WTC11 (cell line): ENCODE data around the gene ZMYND11. TPM values are rescaled to one million over a fixed set of nuclear protein-coding genes. Genes with fewer than 3 reads are reported as not detected.

Experiments
- ATAC-seq: fragments of 200-7000 bp; cut with Tn5 transposase; 2 replicates; pipeline ENCODE4 v1.10.0; 2021; ENCODE audit warnings: mild to moderate bottlenecking, moderate library complexity
- CTCF ChIA-PET: fragments of 300-600 bp; sonication (Branson Sonifier 250); formaldehyde crosslinking; loops from one replicate; lab custom pipeline; 2021; ENCODE audit warnings: antibody characterized with exemption; lab: Charles Lee
- POLR2A ChIA-PET: fragments of 350-600 bp; sonication (Branson Sonifier 250); formaldehyde crosslinking; loops from one replicate; lab custom pipeline; 2021; ENCODE audit warnings: antibody characterized with exemption; lab: Charles Lee
- DNase-seq: peaks from one replicate; pipeline ENCODE4 v3.0.0; 2021; ENCODE audit warnings: low spot score
- H3K27ac Mint-ChIP-seq: 2 replicates; pipeline ENCODE4 v1.8.0; 2021; ENCODE audit warnings: mixed read lengths
- H3K27me3 Mint-ChIP-seq: 2 replicates; pipeline ENCODE4 v1.8.0; 2021; ENCODE audit warnings: low read depth, mild to moderate bottlenecking, moderate library complexity, mixed read lengths
- H3K36me3 Mint-ChIP-seq: 2 replicates; pipeline ENCODE4 v1.8.0; 2021; ENCODE audit warnings: mixed read lengths
- H3K4me1 Mint-ChIP-seq: 2 replicates; pipeline ENCODE4 v1.8.0; 2022; ENCODE audit warnings: mixed read lengths
- H3K4me3 Mint-ChIP-seq: 2 replicates; pipeline ENCODE4 v1.8.0; 2021; ENCODE audit warnings: mild to moderate bottlenecking, moderate library complexity, mixed read lengths
- H3K9me3 Mint-ChIP-seq: 2 replicates; pipeline ENCODE4 v1.8.0; 2021; ENCODE audit warnings: mixed read lengths
- ATF1 ChIP-seq: sonication (generic); formaldehyde crosslinking; IDR thresholded peaks from 2 replicates; pipeline ENCODE4 v1.8.1; 2023; ENCODE audit warnings: mild to moderate bottlenecking, moderate library complexity, missing genetic modification reagents
- CBFB ChIP-seq: sonication (generic); formaldehyde crosslinking; IDR thresholded peaks from 2 replicates; pipeline ENCODE4 v1.8.1; 2022; ENCODE audit warnings: mild to moderate bottlenecking, low read depth, missing genetic modification reagents
- ELF4 ChIP-seq: sonication (generic); formaldehyde crosslinking; IDR thresholded peaks from 2 replicates; pipeline ENCODE4 v1.8.1; 2022; ENCODE audit warnings: low read depth, mild to moderate bottlenecking, moderate library complexity, missing genetic modification reagents
- EMX1 ChIP-seq: fragments of 250-450 bp; sonication (Bioruptor Pico); IDR thresholded peaks from 2 replicates; pipeline ENCODE4 v1.8.0; 2021; ENCODE audit warnings: mild to moderate bottlenecking
- ESRRA ChIP-seq: sonication (generic); formaldehyde crosslinking; IDR thresholded peaks from 2 replicates; pipeline ENCODE4 v1.8.1; 2022; ENCODE audit warnings: mild to moderate bottlenecking, missing genetic modification reagents, borderline replicate concordance
- FOXK1 ChIP-seq: sonication (generic); formaldehyde crosslinking; IDR thresholded peaks from 2 replicates; pipeline ENCODE4 v1.8.0; 2022; ENCODE audit warnings: mild to moderate bottlenecking, moderate library complexity, missing genetic modification reagents
- HMGA2 ChIP-seq: fragments of 250-450 bp; sonication (Bioruptor Pico); IDR thresholded peaks from 2 replicates; pipeline ENCODE4 v1.4.0; 2021; ENCODE audit warnings: mild to moderate bottlenecking, moderate library complexity
- NFATC4 ChIP-seq: fragments of 250-450 bp; sonication (Bioruptor Pico); IDR thresholded peaks from 2 replicates; pipeline ENCODE4 v1.9.0; 2021; ENCODE audit warnings: mild to moderate bottlenecking
- NFE2L1 ChIP-seq: sonication (generic); formaldehyde crosslinking; IDR thresholded peaks from 2 replicates; pipeline ENCODE4 v1.8.1; 2023; ENCODE audit warnings: missing genetic modification reagents
- NR3C1 ChIP-seq: sonication (generic); formaldehyde crosslinking; conservative IDR thresholded peaks from 2 replicates; pipeline ENCODE4 v1.8.1; 2023; ENCODE audit warnings: low read depth, mild to moderate bottlenecking, missing genetic modification reagents
- PRRX2 ChIP-seq: fragments of 250-450 bp; sonication (Bioruptor Pico); IDR thresholded peaks from 2 replicates; pipeline ENCODE4 v1.8.0; 2021; ENCODE audit warnings: mild to moderate bottlenecking
- SMAD3 ChIP-seq: sonication (generic); formaldehyde crosslinking; IDR thresholded peaks from 2 replicates; pipeline ENCODE4 v1.8.0; 2022; ENCODE audit warnings: missing genetic modification reagents, mild to moderate bottlenecking, borderline replicate concordance
- SP1 ChIP-seq: sonication (generic); formaldehyde crosslinking; conservative IDR thresholded peaks from 2 replicates; pipeline ENCODE4 v1.8.1; 2022; ENCODE audit warnings: missing genetic modification reagents
- TP53 ChIP-seq: sonication (generic); formaldehyde crosslinking; IDR thresholded peaks from 2 replicates; pipeline ENCODE4 v1.8.1; 2023; ENCODE audit warnings: mild to moderate bottlenecking, missing genetic modification reagents
- ZNF232 ChIP-seq: sonication (generic); formaldehyde crosslinking; IDR thresholded peaks from 2 replicates; pipeline ENCODE4 v1.8.0; 2022; ENCODE audit warnings: mild to moderate bottlenecking, missing genetic modification reagents
- ZNF263 ChIP-seq: sonication (generic); formaldehyde crosslinking; IDR thresholded peaks from 2 replicates; pipeline ENCODE4 v1.8.1; 2022; ENCODE audit warnings: low read depth, mild to moderate bottlenecking, moderate library complexity, missing genetic modification reagents
- ZNF317 ChIP-seq: sonication (generic); formaldehyde crosslinking; IDR thresholded peaks from 2 replicates; pipeline ENCODE4 v1.8.1; 2023; ENCODE audit warnings: low read depth, mild to moderate bottlenecking, moderate library complexity, missing genetic modification reagents, borderline replicate concordance
- ZNF416 ChIP-seq: fragments of 250-450 bp; sonication (Bioruptor Pico); IDR thresholded peaks from 2 replicates; pipeline ENCODE4 v1.9.0; 2021; ENCODE audit warnings: mild to moderate bottlenecking, inconsistent platforms
- ZNF423 ChIP-seq: fragments of 250-450 bp; sonication (Bioruptor Pico); IDR thresholded peaks from 2 replicates; pipeline ENCODE4 v2.1.2; 2022; ENCODE audit warnings: mild to moderate bottlenecking, moderate library complexity
- total RNA-seq: library from RNA; stranded (reverse); gene quantifications from 3 replicates; pipeline ENCODE4 v1.2.3, GENCODE V29; 2021
- TF ChIP-seq, protein P1 (sequence below): sonication (generic); formaldehyde crosslinking; IDR thresholded peaks from 2 replicates; pipeline ENCODE4 v1.8.1; 2023; ENCODE audit warnings: mild to moderate bottlenecking, missing genetic modification reagents
- TF ChIP-seq, protein P2 (sequence below): sonication (generic); formaldehyde crosslinking; IDR thresholded peaks from 2 replicates; pipeline ENCODE4 v1.8.1; 2022; ENCODE audit warnings: low read depth, mild to moderate bottlenecking, moderate library complexity, missing genetic modification reagents, borderline replicate concordance
- TF ChIP-seq, protein P3 (sequence below): sonication (generic); formaldehyde crosslinking; IDR thresholded peaks from 2 replicates; pipeline ENCODE4 v1.8.1; 2022; ENCODE audit warnings: missing genetic modification reagents, borderline replicate concordance
- TF ChIP-seq, protein P4 (sequence below): sonication (generic); formaldehyde crosslinking; IDR thresholded peaks from 2 replicates; pipeline ENCODE4 v1.8.0; 2023; ENCODE audit warnings: mild to moderate bottlenecking, missing genetic modification reagents
- TF ChIP-seq, protein P5 (sequence below): fragments of 200-600 bp; IDR thresholded peaks from 2 replicates; pipeline ENCODE4 v1.8.0; 2022; ENCODE audit warnings: antibody characterized with exemption

Gene ZMYND11
- total RNA-seq, 1 experiment from 2014 or later, result 22.3 TPM

DNA sequence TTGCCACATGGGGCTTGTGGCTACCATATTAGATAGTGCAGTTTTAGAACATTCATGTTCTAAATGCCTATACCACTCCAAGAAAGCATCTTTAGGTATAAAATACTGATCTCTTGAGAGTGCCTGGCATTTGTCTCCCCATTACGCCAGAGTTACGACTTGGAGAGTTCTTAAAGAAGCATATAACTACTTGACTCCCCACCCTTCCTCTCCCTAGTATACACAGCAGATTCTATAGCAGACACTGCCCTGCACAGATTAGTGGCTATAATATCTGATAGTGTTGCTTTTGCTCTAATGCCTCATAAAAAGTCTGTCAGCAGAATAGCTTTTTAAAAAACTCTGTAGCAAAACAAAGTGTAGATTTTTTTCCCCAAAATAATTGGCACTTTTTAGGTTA, 90.8 kb downstream of the ZMYND11 start:
- ChIA-PET POLR2A (no interaction called here), CTCF (no interaction called here)
- TF ChIP-seq FOXK1 (CRISPR knock-in tag) (no peak), NR3C1 (no peak), ATF1 (no peak), CBFB (CRISPR knock-in tag) (no peak)
- TF ChIP-seq, protein P1, sequence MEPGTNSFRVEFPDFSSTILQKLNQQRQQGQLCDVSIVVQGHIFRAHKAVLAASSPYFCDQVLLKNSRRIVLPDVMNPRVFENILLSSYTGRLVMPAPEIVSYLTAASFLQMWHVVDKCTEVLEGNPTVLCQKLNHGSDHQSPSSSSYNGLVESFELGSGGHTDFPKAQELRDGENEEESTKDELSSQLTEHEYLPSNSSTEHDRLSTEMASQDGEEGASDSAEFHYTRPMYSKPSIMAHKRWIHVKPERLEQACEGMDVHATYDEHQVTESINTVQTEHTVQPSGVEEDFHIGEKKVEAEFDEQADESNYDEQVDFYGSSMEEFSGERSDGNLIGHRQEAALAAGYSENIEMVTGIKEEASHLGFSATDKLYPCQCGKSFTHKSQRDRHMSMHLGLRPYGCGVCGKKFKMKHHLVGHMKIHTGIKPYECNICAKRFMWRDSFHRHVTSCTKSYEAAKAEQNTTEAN (CRISPR knock-in tag), result no peak
- TF ChIP-seq, protein P2, sequence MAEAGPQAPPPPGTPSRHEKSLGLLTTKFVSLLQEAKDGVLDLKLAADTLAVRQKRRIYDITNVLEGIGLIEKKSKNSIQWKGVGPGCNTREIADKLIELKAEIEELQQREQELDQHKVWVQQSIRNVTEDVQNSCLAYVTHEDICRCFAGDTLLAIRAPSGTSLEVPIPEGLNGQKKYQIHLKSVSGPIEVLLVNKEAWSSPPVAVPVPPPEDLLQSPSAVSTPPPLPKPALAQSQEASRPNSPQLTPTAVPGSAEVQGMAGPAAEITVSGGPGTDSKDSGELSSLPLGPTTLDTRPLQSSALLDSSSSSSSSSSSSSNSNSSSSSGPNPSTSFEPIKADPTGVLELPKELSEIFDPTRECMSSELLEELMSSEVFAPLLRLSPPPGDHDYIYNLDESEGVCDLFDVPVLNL (CRISPR knock-in tag), result no peak
- H3K4me1 Mint-ChIP-seq, result 0 out of 2 replicates have a peak, but pooled peaks cover 2% of the 10 kb centered on the region
- DNase-seq (no peak), ATAC-seq (no peak)
- H3K9me3 Mint-ChIP-seq, result no peaks in the 10 kb centered on the region
- H3K27me3 Mint-ChIP-seq, result no peaks in the 10 kb centered on the region
- H3K27ac Mint-ChIP-seq, result no peak overlapping the region
- no peak overlapping the region for H3K4me3 Mint-ChIP-seq
- no peaks in the 10 kb centered on the region for H3K36me3 Mint-ChIP-seq

DNA sequence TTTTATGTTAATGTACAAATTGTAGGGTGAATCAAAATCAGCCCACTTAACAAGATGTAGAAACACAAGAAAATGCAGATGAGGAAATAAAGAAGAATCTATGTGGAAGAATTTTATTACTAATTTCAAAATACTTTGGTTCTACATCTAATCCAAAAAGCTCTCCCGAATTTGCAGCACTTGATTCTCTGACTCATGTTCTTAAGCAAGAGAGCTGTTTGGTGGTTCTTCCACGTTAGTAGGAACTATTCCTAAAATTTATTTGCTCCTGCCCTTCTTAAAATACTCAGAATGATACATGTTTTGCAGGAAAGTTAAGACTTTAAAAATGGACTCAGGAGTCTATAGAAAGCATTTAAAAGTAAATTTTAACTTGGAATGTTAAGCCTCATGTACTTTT, 91.8 kb downstream of the ZMYND11 start:
- POLR2A ChIA-PET, result no interaction called here
- Mint-ChIP-seq H3K27ac (no peak overlapping the region), H3K36me3 (no peaks in the 10 kb centered on the region), H3K9me3 (no peaks in the 10 kb centered on the region), H3K4me3 (no peak overlapping the region), H3K27me3 (no peaks in the 10 kb centered on the region), H3K4me1 (0 out of 2 replicates have a peak, but pooled peaks cover 2% of the 10 kb centered on the region)
- CTCF ChIA-PET, result no interaction called here
- DNase-seq (no peak), ATAC-seq (no peak)
- no peak for TF ChIP-seq NFE2L1 (CRISPR knock-in tag)
- no peak for TF ChIP-seq CBFB (CRISPR knock-in tag)
- no peak for TF ChIP-seq EMX1
- TF ChIP-seq NR3C1, result no peak
- TF ChIP-seq ZNF423 (CRISPR knock-in tag), result no peak
- TF ChIP-seq ESRRA (CRISPR knock-in tag), result no peak
- TF ChIP-seq, protein P3, sequence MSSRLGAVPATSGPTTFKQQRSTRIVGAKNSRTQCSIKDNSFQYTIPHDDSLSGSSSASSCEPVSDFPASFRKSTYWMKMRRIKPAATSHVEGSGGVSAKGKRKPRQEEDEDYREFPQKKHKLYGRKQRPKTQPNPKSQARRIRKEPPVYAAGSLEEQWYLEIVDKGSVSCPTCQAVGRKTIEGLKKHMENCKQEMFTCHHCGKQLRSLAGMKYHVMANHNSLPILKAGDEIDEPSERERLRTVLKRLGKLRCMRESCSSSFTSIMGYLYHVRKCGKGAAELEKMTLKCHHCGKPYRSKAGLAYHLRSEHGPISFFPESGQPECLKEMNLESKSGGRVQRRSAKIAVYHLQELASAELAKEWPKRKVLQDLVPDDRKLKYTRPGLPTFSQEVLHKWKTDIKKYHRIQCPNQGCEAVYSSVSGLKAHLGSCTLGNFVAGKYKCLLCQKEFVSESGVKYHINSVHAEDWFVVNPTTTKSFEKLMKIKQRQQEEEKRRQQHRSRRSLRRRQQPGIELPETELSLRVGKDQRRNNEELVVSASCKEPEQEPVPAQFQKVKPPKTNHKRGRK (CRISPR knock-in tag), result no peak
- TF ChIP-seq, protein P4, sequence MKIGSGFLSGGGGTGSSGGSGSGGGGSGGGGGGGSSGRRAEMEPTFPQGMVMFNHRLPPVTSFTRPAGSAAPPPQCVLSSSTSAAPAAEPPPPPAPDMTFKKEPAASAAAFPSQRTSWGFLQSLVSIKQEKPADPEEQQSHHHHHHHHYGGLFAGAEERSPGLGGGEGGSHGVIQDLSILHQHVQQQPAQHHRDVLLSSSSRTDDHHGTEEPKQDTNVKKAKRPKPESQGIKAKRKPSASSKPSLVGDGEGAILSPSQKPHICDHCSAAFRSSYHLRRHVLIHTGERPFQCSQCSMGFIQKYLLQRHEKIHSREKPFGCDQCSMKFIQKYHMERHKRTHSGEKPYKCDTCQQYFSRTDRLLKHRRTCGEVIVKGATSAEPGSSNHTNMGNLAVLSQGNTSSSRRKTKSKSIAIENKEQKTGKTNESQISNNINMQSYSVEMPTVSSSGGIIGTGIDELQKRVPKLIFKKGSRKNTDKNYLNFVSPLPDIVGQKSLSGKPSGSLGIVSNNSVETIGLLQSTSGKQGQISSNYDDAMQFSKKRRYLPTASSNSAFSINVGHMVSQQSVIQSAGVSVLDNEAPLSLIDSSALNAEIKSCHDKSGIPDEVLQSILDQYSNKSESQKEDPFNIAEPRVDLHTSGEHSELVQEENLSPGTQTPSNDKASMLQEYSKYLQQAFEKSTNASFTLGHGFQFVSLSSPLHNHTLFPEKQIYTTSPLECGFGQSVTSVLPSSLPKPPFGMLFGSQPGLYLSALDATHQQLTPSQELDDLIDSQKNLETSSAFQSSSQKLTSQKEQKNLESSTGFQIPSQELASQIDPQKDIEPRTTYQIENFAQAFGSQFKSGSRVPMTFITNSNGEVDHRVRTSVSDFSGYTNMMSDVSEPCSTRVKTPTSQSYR, result no peak
- TF ChIP-seq ZNF416 (CRISPR knock-in tag), result no peak
- TF ChIP-seq NFATC4 (CRISPR knock-in tag), result no peak
- TF ChIP-seq SMAD3 (CRISPR knock-in tag), result no peak
- TF ChIP-seq PRRX2 (CRISPR knock-in tag), result no peak
- TF ChIP-seq ZNF232, result no peak
- no peak for TF ChIP-seq ELF4 (CRISPR knock-in tag)
- no peak for TF ChIP-seq SP1
- TF ChIP-seq, protein P5, sequence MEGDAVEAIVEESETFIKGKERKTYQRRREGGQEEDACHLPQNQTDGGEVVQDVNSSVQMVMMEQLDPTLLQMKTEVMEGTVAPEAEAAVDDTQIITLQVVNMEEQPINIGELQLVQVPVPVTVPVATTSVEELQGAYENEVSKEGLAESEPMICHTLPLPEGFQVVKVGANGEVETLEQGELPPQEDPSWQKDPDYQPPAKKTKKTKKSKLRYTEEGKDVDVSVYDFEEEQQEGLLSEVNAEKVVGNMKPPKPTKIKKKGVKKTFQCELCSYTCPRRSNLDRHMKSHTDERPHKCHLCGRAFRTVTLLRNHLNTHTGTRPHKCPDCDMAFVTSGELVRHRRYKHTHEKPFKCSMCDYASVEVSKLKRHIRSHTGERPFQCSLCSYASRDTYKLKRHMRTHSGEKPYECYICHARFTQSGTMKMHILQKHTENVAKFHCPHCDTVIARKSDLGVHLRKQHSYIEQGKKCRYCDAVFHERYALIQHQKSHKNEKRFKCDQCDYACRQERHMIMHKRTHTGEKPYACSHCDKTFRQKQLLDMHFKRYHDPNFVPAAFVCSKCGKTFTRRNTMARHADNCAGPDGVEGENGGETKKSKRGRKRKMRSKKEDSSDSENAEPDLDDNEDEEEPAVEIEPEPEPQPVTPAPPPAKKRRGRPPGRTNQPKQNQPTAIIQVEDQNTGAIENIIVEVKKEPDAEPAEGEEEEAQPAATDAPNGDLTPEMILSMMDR, result no peak
- TF ChIP-seq HMGA2 (CRISPR knock-in tag), result no peak
- no peak for TF ChIP-seq ZNF317 (CRISPR knock-in tag)
- no peak for TF ChIP-seq TP53 (CRISPR knock-in tag)
- TF ChIP-seq ZNF263, result no peak
